ENCODE measurements around the gene FRMD4A. TPM values are rescaled to one million over a fixed set of nuclear protein-coding genes. Genes with fewer than 3 reads are reported as not detected.

Gene FRMD4A
- polyA plus RNA-seq, 1 of the 3 experiments (the other 2 are of a cell fraction): 37.7 TPM

DNA sequence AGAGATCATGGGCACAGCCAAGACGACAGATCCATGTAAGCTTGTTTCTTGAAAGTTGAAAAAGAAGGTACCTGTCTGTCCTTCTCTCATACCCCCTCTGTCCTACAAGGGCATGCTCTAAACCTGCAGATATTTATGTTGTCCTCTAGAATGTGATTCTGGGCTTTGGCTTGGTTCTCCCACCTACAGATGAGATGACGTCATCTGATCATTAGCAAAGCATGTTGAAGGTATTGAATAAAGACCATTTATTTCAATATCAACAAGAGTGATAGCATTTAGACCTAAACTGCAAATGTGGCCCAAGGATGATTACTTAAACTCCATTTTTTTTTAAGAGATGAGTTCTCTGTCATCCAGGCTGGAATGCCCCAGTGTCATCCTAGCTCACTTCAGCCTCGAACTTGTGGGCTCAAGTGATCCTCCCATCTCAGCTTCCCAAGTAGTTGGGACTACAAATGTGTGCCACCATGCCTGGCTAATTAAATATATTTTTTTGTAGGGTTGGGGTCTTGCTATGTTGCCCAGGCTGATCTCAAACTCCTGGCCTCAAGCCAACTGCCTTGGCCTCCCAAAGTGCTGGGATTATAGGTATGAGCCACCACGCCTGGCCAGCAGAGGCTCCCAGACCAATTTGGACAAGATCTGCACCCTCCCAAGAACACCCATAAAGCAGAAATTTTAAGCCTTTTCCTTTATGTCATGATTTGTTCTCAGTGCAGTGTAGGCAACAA is 559.8 kb downstream of the FRMD4A start:
- Histone ChIP-seq H3K9me3 (no peaks in the 10 kb centered on the region), H3K79me2 (ENCODE audit: insufficient read depth) (peaks cover 65% of the 10 kb centered on the region; the same call in 1 of the 2 replicates), H2AFZ (ENCODE audit: low read depth) (no peak overlapping the region), H4K20me1 (ENCODE audit: insufficient read depth) (no peaks in the 10 kb centered on the region), H3K4me1 (ENCODE audit: control insufficient read depth in 1 of 2, insufficient read depth in 2 of 2, low read depth in 1 of 2, low read length in 1 of 2) (peaks cover 0 to 8% of the 10 kb centered on the region in 2 experiments; a peak in 1 of 4 replicates), H3K4me3 (ENCODE audit: low read depth in 2 of 2, low read length in 1 of 2) (no peak overlapping the region), H3K9ac (no peak overlapping the region), H3K27ac (ENCODE audit: low read depth in 2 of 2, low read length in 1 of 2) (no peak overlapping the region), H3K36me3 (replicated peaks in 1 of 2; ENCODE audit: control insufficient read depth in 1 of 2, insufficient read depth in 2 of 2, low read length in 1 of 2) (peaks cover 4 to 45% of the 10 kb centered on the region in 2 experiments), H3K4me2 (no peak overlapping the region), H3K27me3 (ENCODE audit: insufficient read depth) (no peaks in the 10 kb centered on the region), H3K9me2 (no peaks in the 10 kb centered on the region), H3F3A (replicated peaks; ENCODE audit: insufficient read depth) (peaks cover 8% of the 10 kb centered on the region)
- ChIA-PET CTCF (interaction anchor here (1.2 to 2.6 kb wide), 2 partner anchors 111 to 470 kb away, joined by 3 to 10 read pairs; no protein-coding TSS in a partner anchor), POLR2A (no interaction called here)
- TF ChIP-seq RXRA (IDR thresholded peaks at IDR 0.05; ENCODE audit: borderline replicate concordance, low read depth): no peak
- TF ChIP-seq TAF1 (IDR thresholded peaks at IDR 0.05; ENCODE audit: borderline replicate concordance, low read depth, low read length): no peak
- WGBS (ENCODE audit: low lambda C conversion rate): 90% methylated on average over 4 of the region's 4 CpGs
- DNase-seq: no peak

DNA sequence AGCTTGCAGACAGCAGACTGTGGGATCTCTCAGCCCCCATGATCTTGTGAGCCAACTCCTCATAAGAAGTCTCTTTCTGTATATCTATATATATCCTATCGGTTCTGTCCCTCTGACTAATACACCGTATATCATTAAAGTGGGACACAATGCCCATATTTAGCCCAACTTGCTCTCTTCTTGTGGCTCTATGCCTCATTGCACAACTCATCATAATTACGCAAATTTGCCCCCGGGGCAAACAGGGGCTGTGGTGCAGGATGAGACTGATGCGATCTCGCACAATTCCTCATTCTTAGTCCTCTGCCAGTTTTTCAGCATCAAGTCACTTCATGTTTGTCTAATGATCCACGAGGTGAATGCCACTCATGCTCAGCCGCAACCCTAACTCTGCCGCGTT is 560.8 kb downstream of the FRMD4A start:
- CTCF ChIA-PET: no interaction called here
- no peak for DNase-seq
- POLR2A ChIA-PET: no interaction called here
- WGBS (ENCODE audit: low lambda C conversion rate): 94% methylated on average over 10 of the region's 10 CpGs
- H3K79me2 ChIP-seq (ENCODE audit: insufficient read depth): peaks cover 68% of the 10 kb centered on the region; the same call in 1 of the 2 replicates
- no peaks in the 10 kb centered on the region for H4K20me1 ChIP-seq (ENCODE audit: insufficient read depth)
- no peak overlapping the region for H3K4me2 ChIP-seq
- no peak overlapping the region for H3K4me3 ChIP-seq (ENCODE audit: low read depth in 2 of 2, low read length in 1 of 2)
- peaks cover under 1% of the 10 kb centered on the region for H3F3A ChIP-seq (replicated peaks; ENCODE audit: insufficient read depth)
- no peaks in the 10 kb centered on the region for H3K9me2 ChIP-seq
- peaks cover 0 to 1% of the 10 kb centered on the region in 2 experiments; a peak in 1 of 4 replicates for H3K4me1 ChIP-seq (ENCODE audit: control insufficient read depth in 1 of 2, insufficient read depth in 2 of 2, low read depth in 1 of 2, low read length in 1 of 2)
- no peak overlapping the region for H3K9ac ChIP-seq
- no peak overlapping the region for H3K27ac ChIP-seq (ENCODE audit: low read depth in 2 of 2, low read length in 1 of 2)
- peaks cover 0 to 38% of the 10 kb centered on the region in 2 experiments for H3K36me3 ChIP-seq (replicated peaks in 1 of 2; ENCODE audit: control insufficient read depth in 1 of 2, insufficient read depth in 2 of 2, low read length in 1 of 2)
- H3K27me3 ChIP-seq (ENCODE audit: insufficient read depth): no peaks in the 10 kb centered on the region
- H2AFZ ChIP-seq (ENCODE audit: low read depth): no peak overlapping the region
- H3K9me3 ChIP-seq: no peaks in the 10 kb centered on the region
- TF ChIP-seq EP300 (IDR thresholded peaks at IDR 0.05; ENCODE audit: borderline replicate concordance in 1 of 2, low read depth in 1 of 2, low read length in 1 of 2): no peak
- TF ChIP-seq JUND (IDR thresholded peaks at IDR 0.05): no peak
- no peak for TF ChIP-seq CTCF (IDR thresholded peaks at IDR 0.05)
- TF ChIP-seq, protein P1, sequence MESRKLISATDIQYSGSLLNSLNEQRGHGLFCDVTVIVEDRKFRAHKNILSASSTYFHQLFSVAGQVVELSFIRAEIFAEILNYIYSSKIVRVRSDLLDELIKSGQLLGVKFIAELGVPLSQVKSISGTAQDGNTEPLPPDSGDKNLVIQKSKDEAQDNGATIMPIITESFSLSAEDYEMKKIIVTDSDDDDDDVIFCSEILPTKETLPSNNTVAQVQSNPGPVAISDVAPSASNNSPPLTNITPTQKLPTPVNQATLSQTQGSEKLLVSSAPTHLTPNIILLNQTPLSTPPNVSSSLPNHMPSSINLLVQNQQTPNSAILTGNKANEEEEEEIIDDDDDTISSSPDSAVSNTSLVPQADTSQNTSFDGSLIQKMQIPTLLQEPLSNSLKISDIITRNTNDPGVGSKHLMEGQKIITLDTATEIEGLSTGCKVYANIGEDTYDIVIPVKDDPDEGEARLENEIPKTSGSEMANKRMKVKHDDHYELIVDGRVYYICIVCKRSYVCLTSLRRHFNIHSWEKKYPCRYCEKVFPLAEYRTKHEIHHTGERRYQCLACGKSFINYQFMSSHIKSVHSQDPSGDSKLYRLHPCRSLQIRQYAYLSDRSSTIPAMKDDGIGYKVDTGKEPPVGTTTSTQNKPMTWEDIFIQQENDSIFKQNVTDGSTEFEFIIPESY (IDR thresholded peaks at IDR 0.05; ENCODE audit: borderline replicate concordance, low read depth): no peak
- TF ChIP-seq RXRA (IDR thresholded peaks at IDR 0.05; ENCODE audit: borderline replicate concordance, low read depth): no peak
- TF ChIP-seq, protein P2, sequence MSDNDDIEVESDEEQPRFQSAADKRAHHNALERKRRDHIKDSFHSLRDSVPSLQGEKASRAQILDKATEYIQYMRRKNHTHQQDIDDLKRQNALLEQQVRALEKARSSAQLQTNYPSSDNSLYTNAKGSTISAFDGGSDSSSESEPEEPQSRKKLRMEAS (IDR thresholded peaks at IDR 0.05; ENCODE audit: low read depth): no peak
- TF ChIP-seq, protein P3, sequence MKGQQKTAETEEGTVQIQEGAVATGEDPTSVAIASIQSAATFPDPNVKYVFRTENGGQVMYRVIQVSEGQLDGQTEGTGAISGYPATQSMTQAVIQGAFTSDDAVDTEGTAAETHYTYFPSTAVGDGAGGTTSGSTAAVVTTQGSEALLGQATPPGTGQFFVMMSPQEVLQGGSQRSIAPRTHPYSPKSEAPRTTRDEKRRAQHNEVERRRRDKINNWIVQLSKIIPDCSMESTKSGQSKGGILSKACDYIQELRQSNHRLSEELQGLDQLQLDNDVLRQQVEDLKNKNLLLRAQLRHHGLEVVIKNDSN (IDR thresholded peaks at IDR 0.05; ENCODE audit: borderline replicate concordance, low read depth): no peak
- no peak for TF ChIP-seq MXI1 (IDR thresholded peaks at IDR 0.05; ENCODE audit: low read depth, low read length)
- TF ChIP-seq TEAD4 (IDR thresholded peaks at IDR 0.05; ENCODE audit: borderline replicate concordance, insufficient read depth): no peak
- no peak for TF ChIP-seq YY1 (IDR thresholded peaks at IDR 0.05; ENCODE audit: low read depth)
- TF ChIP-seq TCF12 (IDR thresholded peaks at IDR 0.05): no peak
- no peak for TF ChIP-seq TAF1 (IDR thresholded peaks at IDR 0.05; ENCODE audit: borderline replicate concordance, low read depth, low read length)
- TF ChIP-seq REST (IDR thresholded peaks at IDR 0.05; ENCODE audit: low read depth, low read length): no peak
- TF ChIP-seq EZH2phosphoT487 (IDR thresholded peaks at IDR 0.05; ENCODE audit: borderline replicate concordance, low read depth): no peak
- TF ChIP-seq RAD21 (IDR thresholded peaks at IDR 0.05; ENCODE audit: low read length): no peak
- TF ChIP-seq, protein P4, sequence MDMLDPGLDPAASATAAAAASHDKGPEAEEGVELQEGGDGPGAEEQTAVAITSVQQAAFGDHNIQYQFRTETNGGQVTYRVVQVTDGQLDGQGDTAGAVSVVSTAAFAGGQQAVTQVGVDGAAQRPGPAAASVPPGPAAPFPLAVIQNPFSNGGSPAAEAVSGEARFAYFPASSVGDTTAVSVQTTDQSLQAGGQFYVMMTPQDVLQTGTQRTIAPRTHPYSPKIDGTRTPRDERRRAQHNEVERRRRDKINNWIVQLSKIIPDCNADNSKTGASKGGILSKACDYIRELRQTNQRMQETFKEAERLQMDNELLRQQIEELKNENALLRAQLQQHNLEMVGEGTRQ (IDR thresholded peaks at IDR 0.05; ENCODE audit: borderline replicate concordance, low read depth, low read length): no peak
